ENCODE data around the gene TCF7L1.

GRCh38 chr2:85326406-85327159 is 193.4 kb downstream of the TCF7L1 start:
- TF ChIP-seq POLR2AphosphoS5 (IDR thresholded peaks at IDR 0.05) (no peak), CTCF (IDR thresholded peaks at IDR 0.05) (no peak)

Measured in suprapubic skin (tissue), 3 donors.